K562 (cell line): ENCODE measurements around the gene SLC29A3. TPM values are rescaled to one million over a fixed set of nuclear protein-coding genes. Genes with fewer than 3 reads are reported as not detected.

ENCODE experiments used
- CEBPZ ChIP-seq: fragments of 150-350 bp; IDR thresholded peaks from 2 replicates; pipeline ENCODE4 v1.6.1; 2014; ENCODE audit warnings: low read depth, mild to moderate bottlenecking, low read length, borderline replicate concordance
- E2F5 ChIP-seq: sonication (generic); formaldehyde crosslinking; IDR thresholded peaks from 2 replicates; pipeline ENCODE4 v1.8.0; 2022; ENCODE audit warnings: mild to moderate bottlenecking, missing genetic modification reagents
- E4F1 ChIP-seq: fragments of 250-450 bp; sonication (Bioruptor Pico); IDR thresholded peaks from 2 replicates; pipeline ENCODE4 v1.5.0; 2021; ENCODE audit warnings: mild to moderate bottlenecking, borderline replicate concordance
- ILK ChIP-seq: fragments of 450-650 bp; IDR thresholded peaks from 2 replicates; pipeline ENCODE4 v1.6.1; 2016; ENCODE audit warnings: missing genetic modification characterization, low read depth, mild to moderate bottlenecking, missing compliant biosample characterization, moderate library complexity, borderline replicate concordance
- ZNF224 ChIP-seq: sonication (generic); formaldehyde crosslinking; IDR thresholded peaks from 2 replicates; pipeline ENCODE4 v1.8.0; 2022; ENCODE audit warnings: mild to moderate bottlenecking, missing genetic modification reagents
- ZNF324 ChIP-seq: fragments of 250-450 bp; sonication (Bioruptor Pico); IDR thresholded peaks from 2 replicates; pipeline ENCODE4 v1.4.0; 2020; ENCODE audit warnings: mild to moderate bottlenecking
- ZNF589 ChIP-seq: fragments of 200-800 bp; sonication (Bioruptor generic); IDR thresholded peaks from 2 replicates; pipeline ENCODE4 v1.6.1; 2016; ENCODE audit warnings: low read depth, missing genetic modification characterization, missing compliant biosample characterization
- polyA plus RNA-seq, 8 experiments: library from polyadenylated mRNA; depleted of rRNA in 4 of 8; stranded (reverse) in 5 of 8; unstranded in 3 of 8; fragments of >200 nt; fragmentation: Nextera tagmentation in 2 of 8; fragmentation: Illumina TruSeq in 1 of 8; extraction: Ambion mirVana in 2 of 8; extraction: Trizol in 1 of 8; gene quantifications; 2 replicates each; pipeline versions ENCODE4 v1.2.1 to v1.2.3, GENCODE V29; 2011 to 2014; ENCODE audit warnings: inconsistent platforms in 1 of 8, missing spikeins in 1 of 8
- total RNA-seq, 7 experiments: library from RNA; depleted of rRNA in 6 of 7; stranded (reverse); fragments of >200 nt in 6 of 7; fragmentation: Illumina TruSeq in 2 of 7; extraction: Trizol in 2 of 7; gene quantifications; 2 replicates each; pipeline versions ENCODE4 v1.2.1 to v1.2.3, GENCODE V29; 2011 to 2021; ENCODE audit warnings: low replicate concordance in 1 of 7

SLC29A3 gene
- total and polyA plus RNA-seq, 9 of the 15 experiments (the other 6 are each of a cell fraction or from before 2014, with no cell fraction given) = 2.1 to 10.7 (median 4.6) TPM

GRCh38 chr10:71348850-71349249 is 29.8 kb downstream of the SLC29A3 start (continued):
- no peak for TF ChIP-seq E4F1 (CRISPR knock-in tag)
- no peak for TF ChIP-seq ZNF589 (CRISPR knock-in tag)
- TF ChIP-seq E2F5 (CRISPR knock-in tag) = no peak
- no peak for TF ChIP-seq ZNF224 (CRISPR knock-in tag)
- no peak for TF ChIP-seq CEBPZ
- no peak for TF ChIP-seq ZNF324 (CRISPR knock-in tag)
- no peak for TF ChIP-seq ILK (tag)
